Islet precursor cell (in vitro differentiated cells): Measurements from ENCODE around the gene ELAVL1.

ENCODE experiments used
- DNase-seq: peaks from one replicate; pipeline ENCODE4 v3.0.0-alpha.2; 2018

The ELAVL1 gene

GRCh38 chr19:8020681-8021080, 15.2 kb upstream of the ELAVL1 start:
- DNase-seq: no peak

- no peak for DNase-seq
Measured at GRCh38 chr19:8017808-8018207, 12.4 kb upstream of the ELAVL1 start.

- DNase-seq: no peak
Measured at GRCh38 chr19:8004723-8005513, 523 bp downstream of the ELAVL1 start.

DNA sequence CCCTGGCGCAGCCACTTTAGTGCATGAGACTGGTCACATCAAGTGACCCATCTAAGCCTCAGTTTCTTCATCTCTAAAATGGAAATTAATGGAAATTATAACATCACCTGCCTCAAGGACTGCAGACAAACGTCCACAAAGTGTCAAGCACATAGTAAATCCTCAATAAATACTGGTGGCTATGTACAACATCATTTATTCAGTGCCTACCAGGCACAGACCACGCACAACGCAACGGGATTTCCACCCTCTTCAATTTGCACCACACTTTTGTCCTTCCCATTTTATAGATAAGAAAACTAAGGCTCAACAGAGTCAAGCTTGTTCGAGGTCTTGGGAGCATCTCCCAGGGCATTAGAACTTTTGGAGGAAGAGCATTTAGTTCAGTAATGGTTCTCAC, 1.4 kb downstream of the ELAVL1 start:
- DNase-seq: no peak

DNA sequence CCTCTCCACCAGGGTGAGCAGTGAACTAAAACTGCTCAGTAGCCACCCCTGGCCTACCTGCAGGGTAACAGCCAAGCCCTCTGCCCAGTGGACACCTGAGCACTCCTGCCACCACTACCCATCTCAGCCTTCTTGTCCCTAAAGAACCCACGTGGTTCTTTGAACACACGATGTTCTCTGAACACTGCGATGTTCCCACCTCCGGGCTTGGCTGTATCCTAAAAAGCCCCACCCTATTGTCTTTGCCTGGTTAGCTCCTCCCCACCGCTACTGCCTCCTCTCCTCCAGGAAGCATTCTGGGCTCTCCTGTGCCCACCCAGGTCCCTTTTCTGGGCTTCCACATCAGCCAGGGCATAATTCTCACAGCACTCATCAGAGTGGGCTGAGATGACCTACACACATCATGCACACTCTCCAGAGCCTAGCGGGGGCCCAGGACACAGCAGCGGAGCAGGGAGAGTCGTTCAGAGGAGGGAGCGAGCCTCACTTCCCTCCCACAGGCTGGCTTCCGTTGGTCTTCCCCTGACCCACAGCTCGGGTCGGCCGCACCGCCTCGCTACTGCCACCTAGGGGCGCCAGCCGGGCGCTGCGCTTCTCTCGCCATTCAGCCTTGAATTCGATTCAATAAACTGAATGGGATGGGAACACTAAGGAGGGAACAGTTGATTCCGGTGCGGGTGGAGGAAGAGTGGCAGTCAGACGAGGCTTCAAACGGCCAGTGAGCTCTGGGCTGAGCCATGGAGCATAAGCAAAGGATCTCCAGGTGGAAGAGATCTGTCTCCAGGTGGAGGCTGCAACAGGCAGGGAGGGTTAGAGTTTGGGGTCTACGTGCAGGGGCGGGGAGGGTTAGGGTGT, 3.2 kb downstream of the ELAVL1 start:
- peak; percentile 96 for DNase-seq

DNA sequence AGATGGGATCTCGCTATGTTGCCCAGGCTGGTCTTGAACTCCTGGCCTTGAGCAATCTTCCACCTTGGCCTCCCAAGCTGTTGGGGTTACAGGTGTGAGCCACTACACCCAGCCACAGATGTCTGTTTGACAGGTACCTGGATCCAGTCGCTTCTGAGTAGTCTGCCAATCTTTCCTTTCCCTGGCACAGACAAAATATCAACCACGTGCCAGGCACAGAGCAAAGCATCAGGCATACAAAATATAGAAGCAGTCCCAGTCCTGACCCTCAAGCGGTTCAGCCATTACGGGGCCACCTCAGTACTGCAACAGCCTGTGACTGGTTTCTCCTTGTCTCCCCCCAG, 3.8 kb downstream of the ELAVL1 start:
- DNase-seq: no peak

- DNase-seq: no peak
Measured at GRCh38 chr19:8000298-8001038, 5.0 kb downstream of the ELAVL1 start.

DNA sequence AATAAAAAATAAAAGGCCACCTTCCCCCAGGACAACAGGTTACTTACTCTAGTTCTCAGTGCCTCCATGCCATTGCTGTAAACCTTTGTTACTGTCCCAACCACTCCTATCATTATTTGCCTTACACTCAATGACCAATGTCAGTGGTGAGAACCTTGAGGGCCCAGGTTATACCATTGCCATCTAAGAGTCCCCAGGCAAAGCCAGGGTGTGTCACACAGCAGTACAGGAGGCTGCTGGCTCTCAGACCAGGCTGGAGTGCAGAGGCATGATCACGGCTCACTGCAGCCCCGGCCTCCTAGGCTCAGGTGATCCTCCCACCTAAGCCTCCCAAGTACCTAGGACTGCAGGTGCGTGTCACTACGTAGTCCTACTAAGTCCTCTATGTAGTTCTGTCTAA, 6.1 kb downstream of the ELAVL1 start:
- no peak for DNase-seq

DNA sequence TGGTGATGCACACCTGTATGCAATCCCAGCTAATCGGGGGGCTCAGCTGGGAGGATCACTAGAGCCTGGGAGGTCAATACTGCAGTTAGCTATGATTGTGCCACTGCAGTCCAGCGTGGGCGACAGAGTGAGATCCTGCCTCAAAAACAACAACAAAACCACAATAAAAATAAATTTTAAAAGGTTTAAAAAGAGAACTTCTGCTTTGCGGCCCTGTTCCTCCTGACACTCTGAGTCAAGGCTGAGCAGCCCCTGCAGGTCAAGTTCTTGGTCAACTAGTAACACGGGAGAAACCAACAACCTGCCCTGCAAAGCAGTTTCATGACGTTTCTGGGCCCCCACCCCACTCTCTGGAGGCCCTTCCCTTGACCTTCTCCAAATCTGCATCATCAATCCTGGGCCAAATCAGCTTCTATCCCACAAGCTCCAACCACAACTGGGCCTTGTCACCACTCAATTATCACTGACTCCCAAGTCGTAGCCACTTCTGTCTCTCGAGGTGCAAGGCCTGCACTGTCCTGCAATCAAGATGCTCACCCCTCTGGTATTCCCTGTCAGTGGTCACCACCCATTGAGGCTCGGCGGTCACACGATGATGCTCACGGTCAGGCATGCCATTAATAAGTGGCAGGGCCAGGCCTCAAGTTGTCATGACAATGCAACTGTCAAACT, 7.5 kb downstream of the ELAVL1 start:
- DNase-seq: no peak

DNA sequence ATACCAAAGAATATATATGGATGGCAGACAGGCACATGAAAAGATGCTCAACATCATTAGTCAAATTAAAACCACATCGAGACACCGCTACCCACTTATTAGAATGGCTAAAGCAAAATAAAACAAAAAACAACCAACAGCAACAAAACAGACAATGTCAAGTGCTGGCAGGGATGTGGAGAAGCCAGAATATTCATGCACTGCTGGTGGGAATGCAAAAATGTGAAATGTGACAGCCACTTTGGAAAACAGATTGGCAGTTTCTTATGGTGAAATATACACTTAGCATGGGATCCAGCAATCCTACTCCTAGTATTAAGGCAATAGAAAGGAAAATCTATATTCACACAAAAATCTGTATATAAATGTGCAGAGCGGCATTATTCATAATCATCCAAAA, 8.6 kb downstream of the ELAVL1 start:
- no peak for DNase-seq

GRCh38 chr19:7995810-7996158, 9.7 kb downstream of the ELAVL1 start:
- no peak for DNase-seq

GRCh38 chr19:7994928-7995809, 10.3 kb downstream of the ELAVL1 start:
- no peak for DNase-seq

- no peak for DNase-seq
Measured at GRCh38 chr19:7994114-7994513, 11.3 kb downstream of the ELAVL1 start.

DNA sequence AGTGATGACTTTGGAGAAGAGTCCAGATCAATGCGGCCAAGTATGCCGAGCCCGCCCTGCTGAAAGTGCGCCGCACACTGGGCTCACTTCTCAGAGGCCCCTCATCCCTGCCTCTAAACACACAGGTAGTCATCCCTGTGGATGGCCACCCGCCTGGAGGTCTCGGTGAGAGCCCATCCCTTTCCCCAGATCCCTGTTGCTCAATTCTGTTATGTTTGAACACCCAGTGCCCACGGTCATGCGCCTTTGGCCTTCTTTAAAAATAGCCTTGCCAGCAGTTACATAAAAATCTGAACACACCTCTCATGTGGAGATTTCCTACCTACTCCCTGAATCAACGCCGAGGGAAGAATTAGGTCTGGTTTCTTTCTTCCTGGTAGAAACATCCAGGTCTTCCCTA, 11.9 kb downstream of the ELAVL1 start:
- DNase-seq: no peak

- DNase-seq: no peak
Measured at GRCh38 chr19:7992575-7992974, 12.9 kb downstream of the ELAVL1 start.

GRCh38 chr19:7989071-7989575, 16.3 kb downstream of the ELAVL1 start:
- peak; percentile 62 for DNase-seq

GRCh38 chr19:7988307-7988706, 17.1 kb downstream of the ELAVL1 start:
- no peak for DNase-seq

DNA sequence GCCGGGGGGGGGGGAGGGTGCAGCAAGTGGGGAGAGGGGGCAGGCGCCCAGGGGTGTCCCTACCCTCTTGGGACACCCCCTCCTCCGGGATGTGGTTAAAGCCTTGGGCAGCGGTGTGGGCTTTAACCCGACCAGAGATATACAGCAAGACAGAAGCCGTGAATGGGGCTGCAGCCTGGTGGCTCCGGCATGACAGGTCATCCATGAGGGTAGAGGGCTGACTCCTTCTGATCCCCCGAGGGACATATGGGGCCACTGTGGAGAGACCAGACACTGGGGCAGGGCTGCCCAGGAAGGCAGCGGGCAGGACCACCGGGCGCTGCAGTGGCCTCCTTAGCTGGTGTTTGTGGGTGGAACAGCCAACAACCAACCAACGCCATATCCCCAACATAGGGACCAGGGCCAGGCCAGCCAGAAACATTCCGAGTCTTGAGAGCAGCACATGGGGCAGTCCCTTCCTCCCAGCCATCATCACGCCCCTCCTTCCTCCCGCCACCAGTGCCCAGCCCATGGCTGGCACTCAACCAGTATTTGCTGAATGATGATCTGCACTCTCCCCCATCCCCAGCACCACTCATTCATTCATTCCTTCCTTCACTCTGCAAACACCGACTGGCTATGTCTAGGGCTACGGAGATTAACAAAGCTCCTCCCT, 18.2 kb downstream of the ELAVL1 start:
- no peak for DNase-seq

DNA sequence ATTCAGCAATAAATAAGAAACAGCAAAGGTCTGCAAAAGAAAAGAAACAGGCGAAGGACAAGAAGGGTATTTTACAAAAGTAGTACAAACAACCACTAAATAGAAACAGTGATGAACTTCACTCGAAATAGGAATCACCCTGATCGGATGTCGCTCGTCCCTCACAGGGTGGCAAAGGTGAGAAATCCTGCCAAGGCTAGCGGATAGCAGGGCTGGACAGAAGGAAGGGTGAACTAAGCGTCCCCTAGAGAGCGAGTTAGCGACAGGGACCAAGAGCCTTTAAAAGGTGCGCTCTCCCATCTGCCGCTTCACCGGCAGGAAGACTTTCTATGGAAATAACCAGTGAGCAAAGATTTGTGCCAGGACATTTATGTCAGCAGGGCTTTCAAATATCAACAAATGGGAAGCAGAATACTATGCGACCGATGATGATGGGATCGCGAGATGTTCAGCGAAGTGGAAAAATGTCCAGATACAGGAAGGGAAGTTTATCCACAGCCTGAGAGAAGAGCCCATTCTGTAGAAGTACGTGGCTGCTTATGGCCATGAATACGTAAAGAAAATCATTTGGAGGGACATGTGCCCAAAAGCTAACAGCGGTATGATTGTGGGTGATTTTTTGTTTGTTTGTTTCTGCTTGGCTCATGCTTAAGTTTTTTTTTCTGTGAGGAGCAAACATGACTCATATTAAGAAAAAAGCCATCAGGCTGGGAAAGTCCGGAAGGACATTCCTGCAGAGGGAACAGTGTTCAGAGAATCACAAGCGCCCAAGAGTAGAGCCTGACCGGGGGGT, 18.9 kb downstream of the ELAVL1 start:
- DNase-seq: no peak

- DNase-seq: no peak
Measured at GRCh38 chr19:7985481-7985911, 19.9 kb downstream of the ELAVL1 start.
